Activated CD4-positive, alpha-beta T cell treated with anti-CD3 and anti-CD28 coated beads, Interleukin-2, amount 50 U/mL, for 1 hour (primary cell): ENCODE results near the gene MSMP.

Source experiments
- DNase-seq: peaks from one replicate; pipeline ENCODE4 v3.0.0-alpha.2; 2020

MSMP gene

GRCh38 chr9:35717132-35717870, 36.8 kb downstream of the MSMP start:
- no peak for DNase-seq

- no peak for DNase-seq
These were observed 37.8 kb downstream of the MSMP start for GRCh38 chr9:35716230-35716629.

GRCh38 chr9:35714579-35715252, 39.4 kb downstream of the MSMP start:
- DNase-seq, result no peak

GRCh38 chr9:35714123-35714522, 40.0 kb downstream of the MSMP start:
- DNase-seq, result no peak

GRCh38 chr9:35713578-35713977, 40.5 kb downstream of the MSMP start:
- DNase-seq, result no peak

GRCh38 chr9:35712762-35713400, 41.2 kb downstream of the MSMP start:
- no peak for DNase-seq

GRCh38 chr9:35711501-35712428, 42.3 kb downstream of the MSMP start:
- no peak for DNase-seq

- no peak for DNase-seq
These were observed 43.1 kb downstream of the MSMP start for GRCh38 chr9:35710818-35711500.

GRCh38 chr9:35708146-35708545, 45.9 kb downstream of the MSMP start:
- no peak for DNase-seq

GRCh38 chr9:35706951-35707350, 47.1 kb downstream of the MSMP start:
- DNase-seq, result no peak

GRCh38 chr9:35705836-35706430, 48.1 kb downstream of the MSMP start:
- DNase-seq, result no peak

GRCh38 chr9:35705372-35705771, 48.7 kb downstream of the MSMP start:
- DNase-seq, result no peak

GRCh38 chr9:35703906-35704672, 50.0 kb downstream of the MSMP start:
- DNase-seq, result no peak
